Measurements from ENCODE around the gene ST8SIA2.

DNA sequence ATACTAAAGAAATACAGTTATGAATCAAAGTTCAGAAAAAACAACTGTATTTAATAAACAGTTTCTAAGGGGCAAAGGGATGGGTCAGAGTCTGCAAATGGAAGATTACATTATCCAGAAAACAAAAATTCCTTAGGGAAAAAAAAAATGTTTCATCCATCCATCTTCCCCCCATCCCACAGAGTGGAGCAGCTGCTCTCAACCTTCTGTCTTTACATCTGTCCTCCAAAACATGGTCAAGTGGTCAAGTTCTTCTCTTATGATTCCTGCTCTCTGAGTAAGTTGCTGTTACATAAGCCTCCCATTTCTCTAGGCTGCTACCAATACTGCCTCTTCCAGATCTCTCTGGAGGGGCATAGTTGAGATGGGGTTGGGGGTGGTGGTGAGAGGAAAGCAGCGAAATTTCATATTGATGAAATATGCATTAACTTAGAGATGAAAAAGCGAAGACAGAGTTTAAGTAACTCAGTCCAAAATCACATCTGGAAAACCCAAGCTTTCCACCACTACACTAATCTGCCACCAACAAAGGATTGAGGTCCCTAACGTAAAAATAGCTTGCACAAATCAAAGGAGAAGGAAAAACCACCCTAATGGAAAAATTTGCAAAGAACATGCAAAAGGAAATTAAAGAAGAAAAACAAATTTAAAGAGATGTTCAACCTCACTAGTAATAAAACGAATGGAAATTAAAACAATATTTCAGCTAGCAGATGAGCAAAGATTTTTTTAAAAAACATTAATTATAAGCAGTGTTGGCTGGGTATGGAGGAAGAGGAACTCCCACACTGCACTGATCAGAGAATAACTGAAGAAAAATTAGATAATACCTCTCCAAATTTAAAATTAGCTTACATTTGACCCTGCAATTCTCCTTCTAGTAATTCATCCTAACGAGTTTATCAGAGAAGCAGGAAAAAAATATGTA, 109.5 kb downstream of the ST8SIA2 start:
- TF ChIP-seq, protein P1, sequence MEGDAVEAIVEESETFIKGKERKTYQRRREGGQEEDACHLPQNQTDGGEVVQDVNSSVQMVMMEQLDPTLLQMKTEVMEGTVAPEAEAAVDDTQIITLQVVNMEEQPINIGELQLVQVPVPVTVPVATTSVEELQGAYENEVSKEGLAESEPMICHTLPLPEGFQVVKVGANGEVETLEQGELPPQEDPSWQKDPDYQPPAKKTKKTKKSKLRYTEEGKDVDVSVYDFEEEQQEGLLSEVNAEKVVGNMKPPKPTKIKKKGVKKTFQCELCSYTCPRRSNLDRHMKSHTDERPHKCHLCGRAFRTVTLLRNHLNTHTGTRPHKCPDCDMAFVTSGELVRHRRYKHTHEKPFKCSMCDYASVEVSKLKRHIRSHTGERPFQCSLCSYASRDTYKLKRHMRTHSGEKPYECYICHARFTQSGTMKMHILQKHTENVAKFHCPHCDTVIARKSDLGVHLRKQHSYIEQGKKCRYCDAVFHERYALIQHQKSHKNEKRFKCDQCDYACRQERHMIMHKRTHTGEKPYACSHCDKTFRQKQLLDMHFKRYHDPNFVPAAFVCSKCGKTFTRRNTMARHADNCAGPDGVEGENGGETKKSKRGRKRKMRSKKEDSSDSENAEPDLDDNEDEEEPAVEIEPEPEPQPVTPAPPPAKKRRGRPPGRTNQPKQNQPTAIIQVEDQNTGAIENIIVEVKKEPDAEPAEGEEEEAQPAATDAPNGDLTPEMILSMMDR (conservative IDR thresholded peaks at IDR 0.05 in 1 of 2, IDR thresholded peaks at IDR 0.05 in 1 of 2; ENCODE audit: low read depth in 1 of 2, low read length in 2 of 2), result no peak
- TF ChIP-seq EZH2 (IDR thresholded peaks at IDR 0.05; ENCODE audit: low read length, missing control alignments), result no peak

Measured in fibroblast of lung (primary cell).